ENCODE data around the gene PLA2R1.
A peak's percentile ranks its signal among the peaks of the same experiment; 100 is the strongest.
"Not testable (repeated sequence)": the region's sequence is repeated elsewhere in the genome, so short reads cannot be mapped to it uniquely, and the experiment has no call there.

Gene PLA2R1

DNA sequence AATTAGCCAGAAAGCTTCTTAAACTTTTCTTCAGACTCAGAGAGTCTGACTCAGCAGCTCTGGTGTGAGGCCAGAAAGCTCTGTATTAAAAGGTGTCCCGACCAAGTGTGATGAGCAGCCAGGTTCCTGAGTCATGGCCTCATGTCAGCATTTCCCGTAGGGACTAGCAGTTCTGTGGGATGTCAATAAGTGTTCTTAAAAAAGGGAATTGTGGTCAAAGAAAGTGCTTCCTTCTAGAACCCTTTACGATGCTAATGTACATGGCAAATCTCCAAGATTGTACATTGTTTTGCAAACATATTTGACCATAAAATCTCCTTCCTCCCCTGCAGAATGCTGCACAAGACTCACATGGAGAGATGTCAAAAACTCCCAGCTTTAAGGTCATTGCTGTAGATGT is 80.1 kb downstream of the PLA2R1 start:
- peak in 1 of 14 donors; percentile 18 for DNase-seq

DNA sequence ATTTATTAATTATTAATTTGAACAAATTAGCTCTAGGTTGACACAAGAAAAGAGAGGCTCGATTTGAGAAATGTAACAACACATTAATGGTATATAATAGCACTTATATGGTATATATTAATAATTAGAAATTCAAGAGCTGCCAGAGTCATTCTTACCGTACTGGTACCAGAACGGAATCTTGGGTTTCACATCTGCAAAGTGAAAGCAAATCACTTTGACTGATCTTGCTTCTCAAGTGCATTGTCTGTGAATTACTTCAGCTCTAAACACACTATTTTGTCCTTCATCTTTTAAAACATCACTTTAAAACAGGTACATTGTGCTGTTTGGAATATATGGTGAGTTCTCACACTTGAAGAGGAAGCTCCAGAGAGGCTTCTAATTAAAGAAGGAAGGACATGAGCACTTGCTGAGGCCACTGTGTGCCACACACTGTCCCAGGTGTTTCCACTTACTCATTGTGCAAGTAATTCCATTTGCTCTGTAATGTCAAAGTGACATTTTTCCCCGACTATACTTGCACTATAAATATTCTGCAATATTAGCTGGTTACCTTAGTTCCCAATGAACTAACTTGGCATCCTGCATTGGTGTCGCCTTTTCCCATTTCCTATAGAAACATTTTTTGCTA is 85.8 kb downstream of the PLA2R1 start:
- DNase-seq = no peak

DNA sequence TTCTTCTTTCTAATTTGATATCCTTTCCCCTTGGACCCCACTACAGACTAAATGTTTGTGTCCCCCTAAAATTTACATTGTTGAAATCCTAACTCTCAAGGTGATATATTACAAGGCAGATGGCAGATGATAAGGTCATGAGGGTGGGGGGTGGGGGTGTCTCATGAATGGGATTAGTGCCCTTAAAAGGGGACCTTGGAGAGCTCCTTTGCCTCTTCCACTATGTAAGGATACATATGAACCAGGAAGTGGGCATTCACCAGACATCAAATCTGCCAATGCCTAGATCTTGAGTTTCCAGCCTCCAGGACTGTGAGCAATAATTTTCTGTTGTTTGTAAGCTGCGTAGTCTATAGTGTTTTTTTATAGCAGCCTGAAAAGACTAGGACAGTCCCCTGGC is 89.1 kb downstream of the PLA2R1 start:
- no peak for DNase-seq

DNA sequence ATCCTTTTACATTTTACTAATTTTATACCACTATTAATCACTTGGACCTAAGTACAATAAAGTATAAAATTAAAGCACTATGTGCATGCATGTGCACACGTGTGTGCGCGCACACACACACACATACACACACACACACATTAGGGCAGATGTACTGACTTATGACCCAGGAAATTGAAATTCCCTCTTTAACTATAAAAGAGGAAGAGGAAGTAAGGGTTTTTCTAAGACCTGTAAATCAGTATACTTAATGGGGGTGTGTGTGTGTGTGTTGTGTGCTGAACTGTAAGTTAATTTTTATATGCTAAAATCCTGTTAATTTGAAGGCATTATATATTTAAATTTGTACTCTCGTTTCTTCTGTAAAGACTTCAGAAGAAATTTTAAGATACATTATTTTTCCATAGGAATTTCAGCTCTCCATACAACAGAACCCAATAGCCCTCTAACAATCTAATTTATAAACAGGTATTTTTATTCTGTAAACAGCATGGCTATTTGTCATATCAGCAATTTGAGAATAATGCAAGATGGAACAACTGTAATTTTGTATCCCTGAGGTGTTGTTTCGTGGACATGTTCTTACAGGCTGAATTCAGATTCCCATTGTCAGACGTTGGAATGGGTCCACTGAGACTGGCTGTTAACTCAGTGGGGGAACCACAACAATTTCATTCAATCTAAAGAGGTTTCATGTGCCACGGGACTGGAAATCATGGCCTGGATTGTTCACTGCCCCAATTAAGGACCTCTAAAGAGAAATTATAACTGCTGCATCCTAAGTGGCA is 90.9 kb downstream of the PLA2R1 start:
- DNase-seq = no peak

DNA sequence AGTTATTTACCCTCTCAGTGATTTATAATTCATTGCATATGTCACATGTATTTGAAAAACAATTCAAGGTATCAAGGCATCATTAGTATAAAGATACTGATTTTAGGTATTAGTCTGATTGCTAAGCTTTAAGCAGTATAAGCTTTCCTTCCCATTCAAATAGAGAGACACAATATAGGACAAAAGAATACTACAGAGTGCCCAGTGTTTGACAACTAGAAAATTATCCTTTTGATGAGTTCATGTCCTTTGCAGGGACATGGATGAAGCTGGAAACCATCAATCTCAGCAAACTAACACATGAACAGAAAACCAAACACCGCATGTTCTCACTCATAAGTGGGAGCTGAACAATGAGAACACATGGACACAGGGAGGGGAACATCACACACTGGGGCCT is 91.9 kb downstream of the PLA2R1 start:
- not testable (repeated sequence) for DNase-seq

DNA sequence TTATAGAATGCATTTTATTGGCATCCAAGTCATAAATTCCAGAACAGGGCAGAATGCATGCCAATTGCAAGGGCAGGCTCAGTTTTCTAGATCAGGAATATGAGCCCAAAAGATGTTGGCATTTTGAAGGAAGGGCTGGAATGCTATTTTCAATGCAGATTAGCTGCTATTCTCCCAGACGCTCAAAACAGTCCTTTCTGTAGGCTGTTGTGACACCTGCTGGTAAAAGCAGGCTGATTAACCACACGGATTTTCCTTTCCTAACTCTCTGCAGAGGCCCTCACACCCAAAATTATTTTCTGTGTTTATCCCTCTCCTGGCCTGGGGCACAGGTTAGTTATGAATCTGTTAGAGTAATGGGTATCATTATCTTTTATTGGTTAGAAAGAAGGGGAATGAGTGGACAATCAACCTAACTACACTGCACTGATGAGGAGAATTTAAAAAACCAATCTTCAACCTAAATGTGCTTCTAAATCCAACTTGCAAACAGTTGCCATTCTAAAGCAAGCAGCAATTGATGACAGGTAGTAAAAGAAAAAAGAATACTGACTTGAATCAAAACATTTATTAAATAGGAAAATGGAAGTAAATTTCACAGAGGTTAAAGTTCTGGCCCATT is 94.0 kb downstream of the PLA2R1 start:
- DNase-seq = peak in 2 of 14 donors; percentile 1 to 53

DNA sequence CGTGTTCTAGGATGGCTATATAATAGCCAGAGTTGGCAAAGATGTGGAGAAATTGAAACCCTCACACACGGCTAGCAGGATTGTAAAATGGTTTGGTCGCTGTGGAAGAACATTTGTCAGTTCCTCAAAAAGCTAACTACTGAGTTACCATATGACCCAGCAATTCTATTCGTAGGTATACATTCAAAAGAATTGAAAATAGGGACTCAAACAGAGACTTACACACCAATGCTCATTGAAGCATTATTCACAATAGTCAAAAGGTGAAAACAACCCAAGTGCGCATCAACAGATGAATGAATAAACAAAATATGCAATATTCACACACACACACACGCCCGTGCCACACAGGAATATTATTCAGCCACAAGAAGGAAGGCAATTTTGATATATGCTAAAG is 98.7 kb downstream of the PLA2R1 start:
- no peak for DNase-seq

DNA sequence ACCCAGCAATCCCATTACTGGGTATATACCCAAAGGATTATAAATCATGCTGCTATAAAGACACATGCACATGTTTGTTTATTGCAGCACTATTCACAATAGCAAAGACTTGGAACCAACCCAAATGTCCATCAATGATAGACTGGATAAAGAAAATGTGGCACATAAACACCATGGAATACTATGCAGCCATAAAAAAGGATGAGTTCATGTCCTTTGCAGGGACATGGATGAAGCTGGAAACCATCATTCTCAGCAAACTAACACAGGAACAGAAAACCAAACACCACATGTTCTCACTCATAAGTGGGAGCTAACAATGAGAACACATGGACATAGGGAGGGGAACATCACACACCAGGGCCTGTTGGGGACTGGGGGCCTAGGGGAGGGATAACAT is 99.9 kb downstream of the PLA2R1 start:
- not testable (repeated sequence) for DNase-seq

DNA sequence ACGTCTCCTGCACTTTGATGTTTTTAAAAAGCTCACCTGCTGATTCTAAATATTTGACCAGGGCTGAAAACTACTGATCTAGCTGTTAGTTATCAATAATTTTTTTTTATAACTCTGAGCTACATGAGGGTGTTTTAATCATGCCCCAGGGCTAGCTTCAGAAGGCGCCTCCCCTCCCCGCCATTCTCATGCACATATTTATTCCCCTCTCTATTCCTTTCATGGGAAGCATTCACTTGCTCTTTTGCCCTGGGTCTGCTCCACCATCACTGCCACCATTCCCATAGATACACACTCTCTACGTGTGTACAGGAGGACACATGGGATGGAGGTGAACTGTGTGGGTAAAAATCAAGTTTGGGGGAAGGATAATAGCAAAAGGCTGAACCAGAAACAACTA is 101.0 kb downstream of the PLA2R1 start:
- DNase-seq = no peak

DNA sequence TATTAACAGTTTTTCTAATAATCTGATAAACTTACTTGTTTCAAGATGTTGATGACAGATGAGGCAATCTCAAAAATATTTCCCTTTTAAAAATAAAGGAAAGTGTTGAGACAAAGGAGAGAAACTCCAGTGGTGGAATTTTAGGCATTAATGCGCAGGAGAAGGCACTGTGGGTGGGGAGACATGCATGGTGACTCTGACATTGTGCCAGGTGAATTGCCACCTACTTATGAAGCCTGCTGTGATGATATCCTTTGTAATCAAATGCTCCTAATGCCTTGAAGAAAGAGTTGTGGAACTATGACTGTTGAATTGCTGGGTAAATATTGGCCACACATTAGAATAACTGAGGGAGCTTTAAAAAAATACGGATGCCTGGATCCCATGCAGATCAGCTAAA is 101.4 kb downstream of the PLA2R1 start:
- no peak for DNase-seq

DNA sequence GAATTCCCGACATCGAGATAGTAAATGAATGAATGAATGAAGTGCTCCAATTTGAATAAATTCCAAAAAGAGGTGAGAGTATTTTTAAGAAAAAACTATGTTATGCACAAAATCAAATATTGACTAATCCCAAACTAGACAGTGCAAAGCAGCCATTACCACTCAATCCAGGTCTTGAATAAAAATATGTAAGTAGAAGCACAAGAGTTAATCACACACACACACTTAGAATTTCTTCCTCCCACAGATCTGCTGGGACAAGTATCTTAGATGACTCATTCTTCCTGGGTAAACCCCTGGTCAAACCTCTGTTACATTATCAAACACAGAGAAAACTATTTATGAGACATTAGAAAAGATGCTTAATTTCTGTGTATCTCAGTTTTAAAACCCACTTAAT is 102.0 kb downstream of the PLA2R1 start:
- no peak for DNase-seq

DNA sequence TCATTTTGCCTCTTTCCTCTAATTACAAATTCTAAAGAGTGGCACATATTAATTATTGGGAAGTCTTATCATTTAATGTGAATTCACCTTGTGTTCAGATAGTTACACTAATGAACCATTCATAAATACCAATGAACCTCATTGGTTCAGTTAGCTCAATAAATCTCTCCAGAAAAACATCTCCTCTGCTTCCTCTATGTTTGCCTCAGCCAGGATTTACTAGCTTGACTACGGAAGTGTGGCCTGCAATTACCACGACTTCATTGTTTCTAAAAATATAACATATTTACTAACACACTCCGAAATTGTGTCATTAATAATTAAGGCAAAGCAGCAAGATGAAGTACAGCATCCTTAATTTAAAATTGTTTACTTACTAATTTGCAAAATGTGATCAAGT is 103.3 kb downstream of the PLA2R1 start:
- no peak for DNase-seq

DNA sequence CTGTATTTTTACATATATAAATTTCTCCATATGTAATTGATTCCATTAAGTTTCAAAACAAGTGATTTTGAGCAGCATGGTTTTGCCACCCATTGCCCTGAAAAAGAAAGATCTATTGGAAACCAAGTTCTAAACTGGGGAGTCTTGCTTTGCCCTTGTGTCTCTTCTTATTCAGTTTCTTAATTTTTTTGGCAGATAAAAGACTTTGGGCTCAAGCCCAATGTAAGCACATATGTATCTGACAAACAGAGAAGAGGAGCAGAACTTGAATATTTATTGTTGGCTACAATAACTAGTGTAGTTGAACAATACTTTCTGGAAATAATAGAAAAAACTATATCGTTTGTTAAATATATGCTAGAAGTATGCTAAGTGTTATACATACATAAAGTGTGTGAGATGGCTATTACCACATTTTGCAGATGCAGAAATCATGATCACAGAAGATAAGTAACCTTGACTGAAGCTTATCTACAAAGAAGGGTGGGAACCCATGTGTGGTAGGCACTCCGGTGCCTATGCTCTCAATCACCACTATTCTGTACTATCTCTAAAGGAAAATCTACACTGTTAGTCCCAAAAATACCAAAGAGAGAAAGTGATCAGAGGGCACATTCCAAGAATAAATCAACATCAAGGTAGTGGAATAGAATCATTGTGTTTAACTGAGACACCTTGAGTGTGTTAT is 109.1 kb downstream of the PLA2R1 start:
- no peak for DNase-seq

DNA sequence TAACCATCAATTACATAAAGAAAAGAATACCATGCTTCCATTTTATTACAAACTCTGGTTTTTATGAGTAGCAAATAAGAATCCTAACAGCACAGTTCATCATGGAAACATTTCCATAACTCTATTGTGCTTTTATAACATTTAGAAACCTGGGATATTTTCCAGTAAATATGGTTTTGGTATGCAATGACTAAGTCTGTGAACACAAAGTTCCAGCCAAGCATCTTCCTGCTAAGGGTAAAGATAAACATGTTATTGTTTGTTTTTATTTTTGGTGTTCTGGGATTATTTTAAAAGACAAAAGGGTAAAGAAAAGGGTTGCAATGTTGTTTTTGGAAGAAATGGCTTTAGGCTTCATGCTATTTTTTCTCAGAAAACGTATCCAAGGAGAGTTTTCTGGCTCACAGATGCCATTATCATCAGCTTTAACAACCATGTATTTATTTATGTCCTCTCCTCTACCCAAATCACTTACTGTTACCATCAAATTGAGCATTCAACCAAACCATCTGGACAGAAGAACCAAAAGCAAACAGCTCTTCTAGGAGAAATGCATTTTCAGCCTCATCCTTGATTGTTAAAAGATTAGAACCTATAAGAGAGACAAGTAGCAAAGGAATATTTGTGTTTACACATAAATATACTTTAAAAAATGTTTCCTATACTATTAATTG is 116.0 kb downstream of the PLA2R1 start:
- DNase-seq = peak in 1 of 14 donors; percentile 74

DNA sequence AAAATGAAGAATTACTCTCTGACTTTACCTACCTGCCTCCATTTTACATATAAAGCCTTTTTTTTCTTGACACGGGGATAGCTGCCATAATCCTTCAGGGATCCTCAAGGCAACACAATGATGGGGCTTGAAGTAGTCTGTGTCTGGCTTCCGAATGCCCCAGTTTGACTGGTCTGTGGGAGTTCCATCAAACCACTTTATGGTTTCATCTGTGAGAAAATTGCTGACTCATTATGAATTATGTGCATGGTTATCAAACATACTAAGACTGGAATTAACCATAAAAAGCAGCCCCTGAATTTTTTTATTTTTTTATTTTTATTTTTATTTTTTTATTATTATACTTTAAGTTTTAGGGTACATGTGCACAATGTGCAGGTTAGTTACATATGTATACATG is 117.5 kb downstream of the PLA2R1 start:
- no peak for DNase-seq

DNA sequence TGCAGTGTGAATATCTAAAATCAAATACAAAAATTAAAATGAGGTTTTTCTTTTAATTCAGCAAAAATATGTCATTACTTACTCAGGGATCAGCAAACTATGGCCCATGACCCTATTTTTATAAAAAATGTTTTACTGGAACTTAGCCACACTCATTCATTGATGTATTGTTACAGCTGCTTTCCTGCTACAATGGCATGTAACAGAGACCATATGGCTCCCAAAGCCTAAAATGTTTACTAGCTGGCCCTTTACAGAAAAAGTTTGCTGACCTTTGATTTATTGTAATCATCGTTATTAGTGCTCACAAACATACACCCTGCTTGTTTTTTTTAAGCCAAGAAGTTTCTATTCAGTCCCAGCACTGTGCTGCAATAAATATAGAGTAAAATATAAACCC is 120.3 kb downstream of the PLA2R1 start:
- no peak for DNase-seq

DNA sequence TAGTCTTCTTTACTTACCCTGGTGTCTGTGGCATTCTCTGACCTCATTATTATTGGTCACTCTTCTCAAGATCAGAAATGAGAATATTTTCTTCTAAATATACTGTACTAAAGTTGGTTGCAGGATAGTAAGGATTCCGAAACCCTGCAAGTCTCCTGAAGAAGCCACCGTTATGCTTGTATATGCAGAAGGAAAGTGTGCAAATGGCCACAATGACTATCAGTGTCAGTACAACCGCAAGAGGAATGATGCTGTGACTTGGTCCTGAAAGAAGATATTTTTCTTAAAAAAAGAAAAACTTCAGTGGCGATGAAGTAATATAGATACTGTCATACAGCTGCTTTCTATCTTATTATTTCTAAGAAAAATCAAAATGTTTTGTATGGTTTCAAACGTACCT is 120.7 kb downstream of the PLA2R1 start:
- DNase-seq = no peak

DNA sequence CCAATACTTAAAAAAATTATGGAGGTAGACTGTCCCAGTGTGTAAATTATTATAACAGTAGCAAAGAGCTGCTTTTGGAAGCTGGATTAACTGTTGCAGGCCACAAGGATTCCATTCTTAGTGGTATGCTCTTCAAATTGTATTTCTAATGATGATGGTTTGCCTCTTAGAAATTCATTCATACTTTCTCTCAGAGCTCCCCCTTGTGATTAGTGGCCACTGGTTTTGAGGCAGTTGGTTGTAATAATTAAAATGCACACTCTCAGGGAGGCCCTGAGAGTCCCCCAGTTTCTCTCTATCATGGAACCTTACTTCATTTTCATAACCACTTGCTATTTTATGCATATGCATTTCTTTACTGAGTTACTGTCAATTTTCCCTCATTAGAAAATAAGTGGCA is 122.5 kb downstream of the PLA2R1 start:
- DNase-seq = peak in 1 of 14 donors; percentile 3

DNA sequence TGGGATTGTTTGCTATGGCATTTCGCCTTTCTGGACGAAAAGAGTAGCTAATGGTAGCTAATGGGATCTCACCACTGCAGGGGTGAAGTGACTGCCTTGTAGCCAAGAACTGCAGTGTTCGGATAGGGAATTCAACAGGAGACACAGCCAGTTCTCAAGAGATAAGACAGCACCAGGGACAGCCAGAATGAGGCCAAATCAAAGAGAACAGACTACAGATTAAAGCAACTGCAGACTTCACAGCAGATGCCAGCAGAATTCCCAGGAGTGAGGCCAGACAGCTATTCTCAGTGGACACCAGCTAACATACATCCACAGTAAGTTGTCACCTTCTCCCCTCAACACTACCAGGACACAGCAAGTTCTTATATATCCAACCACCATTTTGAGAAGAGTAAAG is 124.0 kb downstream of the PLA2R1 start:
- DNase-seq = no peak

DNA sequence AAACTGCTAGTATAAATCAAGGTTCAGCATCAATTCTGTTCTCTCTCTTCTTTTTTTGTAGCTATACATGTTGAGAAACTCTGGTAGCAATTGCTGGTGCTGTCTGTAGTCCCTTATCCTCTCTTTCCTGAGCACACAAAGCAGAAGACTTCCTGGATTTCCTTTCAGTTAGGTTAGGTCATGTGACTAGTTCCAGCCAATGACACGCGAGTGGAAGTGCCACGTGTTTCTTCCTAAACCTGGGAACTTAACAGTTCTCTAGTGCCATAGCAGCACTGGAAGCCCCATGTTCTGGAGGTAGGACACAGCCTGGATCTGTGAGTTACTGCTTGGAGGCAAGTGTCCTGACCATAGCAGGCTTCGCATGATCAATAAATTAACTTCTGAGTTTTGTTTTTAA is 125.9 kb downstream of the PLA2R1 start:
- no peak for DNase-seq

DNA sequence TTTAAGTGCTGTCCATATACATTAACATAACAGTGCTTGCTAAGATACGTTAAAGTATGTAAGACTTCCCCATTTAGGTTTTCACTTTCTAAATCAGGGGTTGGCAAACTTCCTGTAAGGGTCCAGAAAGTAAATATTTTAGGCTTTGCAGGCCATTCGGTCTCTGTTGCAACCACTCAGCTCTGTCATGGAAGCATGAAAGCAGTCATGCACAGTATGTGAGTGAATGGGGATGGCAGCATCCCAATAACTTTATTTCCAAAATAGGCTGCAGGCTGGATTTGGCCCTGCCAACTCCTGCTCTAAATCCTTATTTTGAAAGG is 128.7 kb downstream of the PLA2R1 start:
- DNase-seq = no peak

DNA sequence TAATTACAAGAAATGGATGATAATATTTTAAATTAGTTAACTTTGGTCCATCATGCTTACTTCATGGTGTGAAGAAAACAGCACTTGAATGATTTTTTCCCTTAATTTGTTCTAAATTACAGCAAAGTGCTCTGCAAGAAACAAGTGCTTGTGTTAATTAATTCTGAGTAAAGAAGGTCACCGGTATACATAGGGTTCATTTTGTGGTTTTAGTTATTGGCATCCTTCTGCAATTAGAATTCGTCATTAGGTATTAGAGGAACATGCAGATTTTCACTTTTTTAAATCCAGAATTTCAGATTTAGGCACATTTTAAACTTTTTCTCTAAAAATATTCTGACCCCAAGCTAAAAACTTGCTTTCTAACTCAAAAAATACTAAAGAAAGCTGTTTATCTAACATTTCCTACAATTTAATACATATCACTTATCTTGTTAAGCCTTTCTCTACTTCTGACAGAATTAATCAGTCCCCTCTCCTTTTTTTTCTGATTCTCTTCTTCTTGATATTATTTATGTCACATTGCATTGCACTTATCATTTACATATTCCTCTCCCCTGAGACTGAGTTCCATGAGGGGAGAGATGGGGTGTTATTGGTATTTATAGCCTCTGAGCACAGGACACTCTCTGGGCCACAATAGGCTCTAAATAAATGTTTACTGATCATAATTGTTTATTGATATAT is 129.2 kb downstream of the PLA2R1 start:
- DNase-seq = no peak
